Fibroblast of pulmonary artery (primary cell): ENCODE measurements around the gene SV2B.

Experiments
- DNase-seq: peaks from one replicate; pipeline ENCODE4 v3.0.0-alpha.2; 2010; ENCODE audit warnings: low read depth
- H3K4me3 ChIP-seq: replicated peaks from 2 replicates; pipeline ENCODE4 v1.5.1; 2011; ENCODE audit warnings: low read depth, mild to moderate bottlenecking, control low read depth, low read length, moderate library complexity
- CTCF ChIP-seq: IDR thresholded peaks from 2 replicates; pipeline ENCODE4 v1.5.1; 2011; ENCODE audit warnings: mild to moderate bottlenecking, control low read depth, low read length, inconsistent platforms; ENCODE audit errors: missing control alignments

The SV2B gene

GRCh38 chr15:91183596-91183995 is 83.5 kb downstream of the SV2B start:
- H3K4me3 ChIP-seq = no peak overlapping the region
- TF ChIP-seq CTCF = no peak
- DNase-seq = no peak

- DNase-seq = no peak
- no peak for TF ChIP-seq CTCF
- H3K4me3 ChIP-seq = no peak overlapping the region
These were observed 84.4 kb downstream of the SV2B start for GRCh38 chr15:91184441-91184840.

GRCh38 chr15:91186904-91187656 is 87.0 kb downstream of the SV2B start:
- no peak for TF ChIP-seq CTCF
- H3K4me3 ChIP-seq = no peak overlapping the region
- peak; percentile 44 for DNase-seq

- DNase-seq = no peak
- H3K4me3 ChIP-seq = no peak overlapping the region
- no peak for TF ChIP-seq CTCF
These were observed 92.2 kb downstream of the SV2B start for GRCh38 chr15:91192285-91192684.

- DNase-seq = no peak
- no peak overlapping the region for H3K4me3 ChIP-seq
- TF ChIP-seq CTCF = no peak
These were observed 92.8 kb downstream of the SV2B start for GRCh38 chr15:91192690-91193377.

GRCh38 chr15:91193378-91193720 is 93.3 kb downstream of the SV2B start:
- TF ChIP-seq CTCF = no peak
- no peak overlapping the region for H3K4me3 ChIP-seq
- DNase-seq = no peak
